Measurements from ENCODE around the gene FRMD5.

FRMD5 gene

GRCh38 chr15:44159492-44159891 is 35.6 kb downstream of the FRMD5 start:
- no peak for DNase-seq

DNA sequence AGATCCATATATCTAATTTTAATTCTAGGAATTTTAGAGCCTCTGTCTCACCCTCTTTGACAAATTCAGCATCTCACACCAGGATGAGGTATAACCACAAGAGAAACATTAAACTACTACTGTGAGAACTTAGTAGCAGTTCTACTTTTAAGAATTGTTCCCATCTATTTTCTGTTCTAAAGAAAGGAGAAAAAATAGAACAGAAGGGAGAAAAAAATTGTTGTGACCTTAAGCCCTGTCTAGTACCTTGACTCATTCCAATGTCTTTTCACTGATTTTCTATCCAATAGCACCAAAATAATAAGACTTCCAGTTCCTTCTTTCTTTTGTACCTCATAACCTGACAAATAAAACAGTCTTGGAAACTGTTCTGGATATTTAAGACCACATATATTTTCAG is 37.0 kb downstream of the FRMD5 start:
- no peak for DNase-seq

DNA sequence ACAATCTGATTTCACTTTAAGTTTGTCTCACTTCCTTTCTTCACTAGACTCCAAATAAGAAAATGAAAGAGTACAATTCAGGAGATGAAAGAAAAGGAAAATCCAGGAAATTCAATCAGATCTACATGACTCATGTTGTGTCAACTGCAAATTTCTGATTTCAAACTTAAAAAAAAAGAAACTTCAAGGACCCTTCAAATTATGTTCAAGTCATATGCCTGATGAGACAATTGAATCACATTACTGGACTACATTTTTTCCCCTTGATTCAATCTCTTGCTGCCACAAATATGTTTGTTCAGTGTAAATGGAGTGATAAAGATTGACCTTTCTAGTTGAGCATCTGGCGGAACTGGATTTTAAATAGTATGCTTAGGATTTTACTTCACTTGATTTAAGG is 37.4 kb downstream of the FRMD5 start:
- no peak for DNase-seq

GRCh38 chr15:44153352-44153751 is 41.7 kb downstream of the FRMD5 start:
- DNase-seq = no peak

- DNase-seq = no peak
Observed at GRCh38 chr15:44149224-44149623, 45.8 kb downstream of the FRMD5 start.

DNA sequence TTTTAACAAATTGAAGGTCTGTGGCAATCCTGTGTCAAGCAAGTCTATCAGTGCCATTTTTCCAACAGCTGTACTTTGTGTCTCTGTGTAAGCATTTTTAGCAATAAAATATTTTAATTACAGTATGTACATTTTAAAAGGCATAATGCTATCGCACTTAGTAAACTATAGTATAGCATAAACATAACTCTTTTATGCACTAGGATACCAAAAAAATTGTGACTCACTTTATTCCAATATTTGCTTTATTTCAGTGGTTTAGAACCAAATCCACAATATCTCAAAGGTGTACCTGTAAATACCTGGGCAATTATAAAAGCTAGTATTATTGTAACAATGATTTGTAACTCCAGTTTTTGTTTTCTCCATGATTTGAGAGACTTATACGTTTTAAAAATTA is 46.5 kb downstream of the FRMD5 start:
- no peak for DNase-seq

GRCh38 chr15:44147636-44148035 is 47.4 kb downstream of the FRMD5 start:
- DNase-seq = no peak

DNA sequence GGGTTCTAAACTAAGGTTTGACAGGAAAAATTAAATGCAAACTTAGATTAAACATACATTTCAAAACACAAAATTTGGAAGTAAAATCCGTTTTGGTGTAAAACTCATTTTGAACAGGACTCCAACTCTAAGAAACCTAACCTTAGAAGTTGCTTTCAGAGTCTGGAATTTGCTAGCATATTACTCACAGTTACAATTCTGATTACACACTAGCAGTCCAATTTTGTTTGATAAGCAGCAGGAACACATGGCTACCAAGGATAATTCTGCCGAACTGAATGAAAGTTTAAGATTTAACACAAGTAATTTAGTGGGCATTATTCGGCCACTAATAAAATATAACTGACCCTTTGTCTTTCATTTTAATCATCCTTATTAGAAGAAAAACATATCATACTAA is 49.6 kb downstream of the FRMD5 start:
- DNase-seq = no peak

- DNase-seq = no peak
Observed at GRCh38 chr15:44144992-44145391, 50.1 kb downstream of the FRMD5 start.

- DNase-seq = no peak
Observed at GRCh38 chr15:44144184-44144583, 50.9 kb downstream of the FRMD5 start.

DNA sequence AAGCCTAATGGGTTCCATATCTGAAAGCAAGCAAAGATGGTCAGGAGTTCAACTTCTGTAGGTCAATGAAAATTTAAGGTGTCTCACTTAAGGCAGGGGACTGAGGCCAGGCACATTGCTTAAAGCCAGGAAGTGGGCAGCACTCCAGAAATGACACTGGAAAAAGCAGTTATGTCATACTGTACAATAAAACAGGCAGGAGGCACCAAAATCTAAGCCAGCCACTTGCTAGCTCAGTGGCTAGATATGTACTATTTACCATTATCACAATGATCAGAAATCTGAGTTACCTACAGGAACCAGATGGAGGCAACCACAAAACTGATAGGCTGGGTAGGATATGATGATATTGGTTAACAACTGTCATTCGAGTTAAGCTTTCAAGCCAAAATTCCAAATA is 57.3 kb downstream of the FRMD5 start:
- DNase-seq = no peak

DNA sequence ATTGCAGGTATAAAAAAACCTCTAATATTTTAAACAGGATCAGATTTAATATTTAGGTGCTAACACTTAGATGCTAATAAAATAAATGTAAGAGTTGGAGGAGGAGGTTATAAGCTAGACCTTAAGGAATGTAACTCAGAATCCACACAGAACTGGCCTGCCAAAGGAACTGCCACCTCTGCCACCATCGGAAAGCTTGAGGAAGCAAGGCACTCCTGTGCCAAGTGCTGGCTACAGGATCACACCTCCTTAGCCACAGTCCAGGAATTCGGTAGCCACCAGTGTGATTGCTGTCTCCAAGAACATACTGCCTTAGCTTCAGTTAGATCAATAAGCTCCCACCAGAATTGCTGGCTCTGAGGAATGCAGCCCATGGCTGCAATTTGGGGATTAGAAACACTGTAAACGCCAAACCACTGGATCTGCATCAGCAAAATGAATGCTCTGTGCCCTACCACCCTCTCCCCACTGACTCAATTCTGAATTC is 58.0 kb downstream of the FRMD5 start:
- DNase-seq = no peak

- no peak for DNase-seq
Observed at GRCh38 chr15:44132057-44132456, 63.0 kb downstream of the FRMD5 start.

DNA sequence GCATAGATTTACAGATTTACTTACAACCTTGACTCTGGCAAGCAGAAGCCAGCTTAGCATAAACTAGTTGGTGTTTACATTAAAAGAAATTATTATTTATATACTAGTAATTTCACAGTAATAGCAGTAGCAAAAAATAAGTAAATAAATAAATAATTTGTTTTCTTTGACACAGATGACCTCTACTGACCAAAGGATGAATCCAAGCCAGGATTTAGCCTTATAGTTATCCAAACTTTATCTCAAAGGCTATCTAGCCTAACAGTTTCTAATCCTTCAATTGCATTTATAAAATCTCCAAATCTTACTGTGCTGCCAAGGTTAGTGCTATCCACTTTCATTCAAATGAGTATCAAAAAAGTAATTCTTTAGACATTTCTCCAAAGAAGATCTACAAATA is 64.3 kb downstream of the FRMD5 start:
- DNase-seq = no peak

GRCh38 chr15:44129911-44130310 is 65.2 kb downstream of the FRMD5 start:
- DNase-seq = no peak

- no peak for DNase-seq
Observed at GRCh38 chr15:44128443-44128842, 66.6 kb downstream of the FRMD5 start.

DNA sequence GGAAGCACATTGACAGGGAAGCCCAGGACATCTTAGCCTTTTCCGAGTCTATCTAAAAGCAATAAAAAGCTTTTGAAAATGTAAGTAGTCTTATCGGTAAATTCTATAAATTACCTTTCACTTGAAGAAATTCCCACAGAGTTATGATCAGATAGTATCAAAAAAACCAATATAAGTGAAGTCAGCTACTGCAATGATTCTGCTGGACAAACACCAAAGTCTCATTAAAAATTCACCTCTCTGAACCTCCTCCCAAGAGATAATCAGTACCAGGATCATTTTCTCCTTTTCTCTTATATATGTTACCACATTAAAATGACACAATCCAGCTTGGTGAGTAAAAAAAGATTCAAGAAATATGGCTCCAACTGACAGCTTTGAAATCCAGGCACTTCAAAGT is 69.2 kb downstream of the FRMD5 start:
- no peak for DNase-seq

DNA sequence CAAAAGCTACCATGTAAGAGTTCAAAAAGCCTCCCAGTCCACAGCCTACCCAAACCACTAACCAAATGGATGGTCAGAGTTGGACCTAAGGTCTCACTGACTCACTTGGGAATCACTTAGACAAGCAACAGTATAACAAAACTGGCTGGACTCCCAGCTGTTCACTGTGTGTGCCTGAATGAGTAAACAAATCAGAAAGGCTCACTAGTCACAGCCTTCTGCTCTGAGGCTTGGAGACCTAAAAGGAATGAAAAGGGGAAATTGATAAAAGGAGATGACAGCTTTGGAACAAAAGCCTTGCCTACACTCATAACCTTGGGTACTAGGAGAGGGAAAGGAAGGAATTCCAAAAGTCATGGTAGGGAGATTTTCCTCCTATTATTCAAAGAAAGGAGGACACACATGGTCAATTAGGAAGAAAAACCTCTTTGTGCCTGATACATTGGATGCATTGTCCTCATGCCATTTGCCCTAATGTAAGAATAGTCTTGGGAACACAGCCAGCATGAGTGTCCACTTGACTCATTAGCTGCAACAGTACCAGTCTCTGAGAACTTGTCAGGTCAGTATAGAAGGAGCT is 92.3 kb downstream of the FRMD5 start:
- DNase-seq = no peak

DNA sequence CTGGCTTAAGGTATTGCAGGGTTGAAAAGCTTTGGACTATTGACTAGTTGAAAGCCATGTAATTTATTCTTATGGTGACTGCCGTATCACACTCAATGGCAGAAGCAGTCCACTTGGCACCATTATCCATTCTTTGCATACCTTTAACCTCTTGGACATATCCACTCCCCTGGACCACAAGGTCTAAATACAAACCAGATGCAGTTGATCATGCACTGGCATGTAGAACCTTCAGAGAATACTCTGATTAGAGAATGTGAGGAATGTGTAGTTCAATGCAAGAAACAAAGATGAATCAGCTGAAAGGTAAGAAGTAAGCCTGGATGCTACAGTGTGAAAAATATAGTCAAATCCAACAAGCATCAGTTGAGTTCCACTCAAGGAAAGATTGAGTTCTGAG is 93.1 kb downstream of the FRMD5 start:
- DNase-seq = no peak

GRCh38 chr15:44101286-44101685 is 93.8 kb downstream of the FRMD5 start:
- no peak for DNase-seq

- no peak for DNase-seq
Observed at GRCh38 chr15:44099671-44100070, 95.4 kb downstream of the FRMD5 start.

GRCh38 chr15:44097552-44097951 is 97.5 kb downstream of the FRMD5 start:
- DNase-seq = no peak

- no peak for DNase-seq
Observed at GRCh38 chr15:44096596-44096995, 98.5 kb downstream of the FRMD5 start.

DNA sequence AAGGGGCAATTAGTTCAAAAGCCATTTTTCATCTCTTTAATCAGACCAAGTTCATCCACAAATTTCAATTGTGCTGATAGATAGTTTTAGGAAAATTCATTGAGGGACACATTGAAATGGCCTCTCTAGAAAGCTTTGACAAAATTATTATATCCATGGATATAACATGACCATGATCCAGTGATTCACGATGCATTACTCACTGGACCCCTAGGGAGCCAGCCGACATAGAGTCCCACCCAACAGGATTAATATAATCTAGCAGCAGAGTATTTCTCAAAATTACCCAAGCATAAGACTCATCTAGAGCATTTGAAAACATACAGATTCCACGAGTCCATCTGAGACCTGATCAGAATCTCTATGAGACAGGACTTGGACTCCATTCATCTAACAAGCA is 100.3 kb downstream of the FRMD5 start:
- DNase-seq = no peak

- DNase-seq = no peak
Observed at GRCh38 chr15:44093836-44094235, 101.2 kb downstream of the FRMD5 start.

DNA sequence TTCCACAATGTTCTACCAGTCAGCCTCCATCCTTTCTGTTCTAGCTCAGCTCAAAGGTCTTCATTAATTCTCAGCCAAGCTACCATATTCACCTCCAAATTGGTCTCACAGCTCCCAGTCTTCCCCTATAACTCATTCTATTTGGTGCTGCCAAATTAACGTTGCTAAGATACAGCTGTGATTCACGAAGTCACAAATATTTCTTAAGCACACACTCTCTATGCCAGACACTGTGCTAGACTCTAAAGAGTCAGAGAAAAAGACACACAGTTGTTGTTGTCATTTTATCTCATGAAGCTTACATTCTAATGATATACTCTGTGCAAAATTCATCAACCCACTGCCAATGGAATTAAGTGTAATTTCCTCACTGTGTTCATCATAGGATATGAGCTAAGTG is 102.8 kb downstream of the FRMD5 start:
- no peak for DNase-seq

All from SIG-M5 (cell line).